ENCODE results near the gene NOL6. TPM values are rescaled to one million over a fixed set of nuclear protein-coding genes. Genes with fewer than 3 reads are reported as not detected.

NOL6 gene
- total RNA-seq, 2 experiments from 2014 or later = 38.1 to 39.7 TPM

Small RNAs within 50 kb of the gene (microRNA-seq; reads per million reads assigned to microRNA genes)
- gene MIR6851 (ENCODE audit: borderline microRNAs expressed, borderline number of aligned reads, borderline replicate concordance) = not detected

Other genes with a start within 250 kb of the NOL6 start
- not detected for gene SPINK4, start 233.8 kb downstream of the NOL6 start, total RNA-seq
- gene BAG1, start 209.2 kb downstream of the NOL6 start, total RNA-seq = 10 to 100 TPM; 52.7 to 56.6 TPM
- 100 to 1,000 TPM; 116 to 119 TPM for gene CHMP5, start 208.9 kb downstream of the NOL6 start, total RNA-seq
- gene NFX1, start 183.4 kb downstream of the NOL6 start, total RNA-seq = 10 to 100 TPM; 36.5 to 38.6 TPM
- gene AQP7, start 71.4 kb downstream of the NOL6 start, total RNA-seq = under 1 TPM; 0.12 to 0.36 TPM
- gene AQP3, start 26.3 kb downstream of the NOL6 start, total RNA-seq = 10 to 100 TPM; 19.4 to 20.2 TPM
- 1 to 10 TPM in 1 of 2 experiments, under 1 TPM in 1; 0.31 to 1.5 TPM for gene ANKRD18B, start 50.3 kb upstream of the NOL6 start, total RNA-seq